Endodermal cell (in vitro differentiated cells): ENCODE measurements around the gene PLK5. TPM values are rescaled to one million over a fixed set of nuclear protein-coding genes. Genes with fewer than 3 reads are reported as not detected.

Source experiments
- DNase-seq: peaks from one replicate; pipeline ENCODE4 v3.0.0-alpha.2; 2017
- H3K27ac ChIP-seq: 2 replicates; pipeline ENCODE4 v1.5.1; 2013; ENCODE audit warnings: mild to moderate bottlenecking, low read depth, low read length, moderate library complexity
- H3K27me3 ChIP-seq: 2 replicates; pipeline ENCODE4 v1.6.1; 2013; ENCODE audit warnings: mild to moderate bottlenecking, low read length, moderate library complexity; ENCODE audit not compliant: insufficient read depth, control insufficient read depth, poor library complexity, severe bottlenecking
- H3K36me3 ChIP-seq: 2 replicates; pipeline ENCODE4 v1.7.0; 2013; ENCODE audit warnings: mild to moderate bottlenecking, low read length, moderate library complexity; ENCODE audit not compliant: control insufficient read depth, insufficient read depth
- H3K4me1 ChIP-seq: one replicate; pipeline ENCODE4 v1.7.0; 2013; ENCODE audit warnings: low read length; ENCODE audit not compliant: control insufficient read depth, insufficient read depth
- H3K4me3 ChIP-seq: 2 replicates; pipeline ENCODE4 v1.5.1; 2013; ENCODE audit warnings: mild to moderate bottlenecking, low read length, moderate library complexity
- H3K9ac ChIP-seq: 2 replicates; pipeline ENCODE4 v1.6.1; 2013; ENCODE audit warnings: mild to moderate bottlenecking, low read length, moderate library complexity; ENCODE audit not compliant: poor library complexity, severe bottlenecking; ENCODE audit errors: extremely low read depth
- H3K9me3 ChIP-seq: 2 replicates; pipeline ENCODE4 v1.6.1; 2013; ENCODE audit warnings: mild to moderate bottlenecking, low read length, moderate library complexity; ENCODE audit not compliant: control insufficient read depth
- H3K27ac Mint-ChIP-seq: 2 replicates; pipeline ENCODE4 v1.8.0; 2020; ENCODE audit warnings: mixed read lengths
- H3K27me3 Mint-ChIP-seq: 2 replicates; pipeline ENCODE4 v1.8.0; 2021; ENCODE audit warnings: mild to moderate bottlenecking, mixed read lengths; ENCODE audit not compliant: insufficient read depth
- H3K36me3 Mint-ChIP-seq: 2 replicates; pipeline ENCODE4 v1.8.0; 2020; ENCODE audit warnings: low read depth, mixed read lengths
- H3K4me1 Mint-ChIP-seq: 2 replicates; pipeline ENCODE4 v1.8.0; 2020; ENCODE audit warnings: mixed read lengths
- H3K4me3 Mint-ChIP-seq: 2 replicates; pipeline ENCODE4 v1.8.0; 2020; ENCODE audit warnings: mild to moderate bottlenecking, moderate library complexity, mixed read lengths
- H3K9me3 Mint-ChIP-seq: 2 replicates; pipeline ENCODE4 v1.8.0; 2020; ENCODE audit warnings: mild to moderate bottlenecking, mixed read lengths
- CTCF ChIP-seq: fragments of 200-600 bp; sonication (generic); conservative IDR thresholded peaks from 2 replicates; pipeline ENCODE4 v1.5.0; 2021; ENCODE audit warnings: antibody characterized with exemption, mild to moderate bottlenecking
- WGBS, 2 experiments: methylation state at CpG; one replicate each; pipeline versions ENCODE4 v1.1.5 to v1.1.7; 2013; ENCODE audit warnings: missing lambda C conversion rate in 2 of 2, mixed read lengths in 1 of 2; ENCODE audit not compliant: insufficient coverage in 1 of 2, insufficient read length in 1 of 2; 5-methylcytosine and 5-hydroxymethylcytosine counted together
- total RNA-seq, 2 donors: library from RNA; stranded (reverse); fragmentation: NEBNext Ultra II Directional in 1 of 2; extraction: Animal tissue kit (Norgen Biotek cat#: 25700) in 1 of 2; gene quantifications; 2 replicates in 1 of 2; 3 replicates in 1 of 2; pipeline ENCODE4 v1.2.1, GENCODE V29; 2021

The PLK5 gene
- total RNA-seq, 2 donors from 2014 or later = 0.48 TPM; not detected in 1

GRCh38 chr19:1524287-1524971, 552 bp downstream of the PLK5 start:
- no peak overlapping the region for H3K9ac ChIP-seq
- H3K27ac Mint-ChIP-seq = no peak overlapping the region
- no peaks in the 10 kb centered on the region for H3K36me3 Mint-ChIP-seq
- no peak for DNase-seq
- no peaks in the 10 kb centered on the region for H3K9me3 Mint-ChIP-seq
- no peak for TF ChIP-seq CTCF
- no peak overlapping the region for H3K27ac ChIP-seq
- no peaks in the 10 kb centered on the region for H3K36me3 ChIP-seq
- H3K4me1 Mint-ChIP-seq = peaks cover 3% of the 10 kb centered on the region
- H3K9me3 ChIP-seq = no peaks in the 10 kb centered on the region
- peaks cover 49% of the 10 kb centered on the region for H3K27me3 ChIP-seq
- H3K4me3 ChIP-seq = no peak overlapping the region
- peak overlapping the region; percentile 49 for H3K4me3 Mint-ChIP-seq
- no peaks in the 10 kb centered on the region for H3K4me1 ChIP-seq
- peaks cover 64% of the 10 kb centered on the region for H3K27me3 Mint-ChIP-seq
- 11 to 21% methylated on average over 11 to 49 of the region's 49 CpGs for WGBS, 2 experiments

DNA sequence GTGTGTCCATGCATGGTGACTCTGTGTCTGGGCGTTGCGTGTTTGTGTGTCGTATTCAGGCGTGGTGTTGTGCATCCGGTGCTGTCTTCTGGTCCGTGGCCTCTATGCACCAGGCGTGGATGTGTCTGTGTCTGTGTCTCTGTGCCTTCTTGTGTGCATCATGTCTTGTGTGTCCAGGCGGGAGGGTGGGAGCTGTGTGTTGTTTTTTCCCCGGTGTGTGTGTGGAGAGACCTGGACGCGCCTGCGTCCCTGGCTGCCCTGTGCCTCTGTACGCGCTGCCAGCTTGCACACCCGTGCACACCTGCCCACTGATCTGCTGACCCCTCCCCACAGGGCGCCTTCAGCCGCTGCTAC, 1.1 kb downstream of the PLK5 start:
- H3K9me3 ChIP-seq = no peaks in the 10 kb centered on the region
- TF ChIP-seq CTCF = no peak
- Mint-ChIP-seq H3K4me1 (peaks cover 3% of the 10 kb centered on the region), H3K4me3 (peak overlapping the region; percentile 49), H3K9me3 (no peaks in the 10 kb centered on the region), H3K27ac (no peak overlapping the region), H3K36me3 (no peaks in the 10 kb centered on the region), H3K27me3 (peaks cover 64% of the 10 kb centered on the region)
- peaks cover 49% of the 10 kb centered on the region for H3K27me3 ChIP-seq
- no peak overlapping the region for H3K9ac ChIP-seq
- H3K27ac ChIP-seq = no peak overlapping the region
- no peaks in the 10 kb centered on the region for H3K36me3 ChIP-seq
- no peaks in the 10 kb centered on the region for H3K4me1 ChIP-seq
- no peak for DNase-seq
- WGBS, 2 experiments = 79 to 85% methylated on average over 9 to 17 of the region's 17 CpGs
- no peak overlapping the region for H3K4me3 ChIP-seq

- peaks cover 49% of the 10 kb centered on the region for H3K27me3 ChIP-seq
- peak; percentile 39 for TF ChIP-seq CTCF
- peaks cover 3% of the 10 kb centered on the region for H3K4me1 Mint-ChIP-seq
- no peak for DNase-seq
- H3K27me3 Mint-ChIP-seq = peaks cover 65% of the 10 kb centered on the region
- H3K9me3 Mint-ChIP-seq = no peaks in the 10 kb centered on the region
- WGBS, 2 experiments = 74 to 75% methylated on average over 14 to 31 of the region's 31 CpGs
- H3K9me3 ChIP-seq = no peaks in the 10 kb centered on the region
- no peaks in the 10 kb centered on the region for H3K4me1 ChIP-seq
- H3K36me3 ChIP-seq = no peaks in the 10 kb centered on the region
- H3K36me3 Mint-ChIP-seq = no peaks in the 10 kb centered on the region
- H3K9ac ChIP-seq = no peak overlapping the region
- no peak overlapping the region for H3K27ac ChIP-seq
- H3K27ac Mint-ChIP-seq = no peak overlapping the region
- peak overlapping the region; percentile 49 for H3K4me3 Mint-ChIP-seq
- no peak overlapping the region for H3K4me3 ChIP-seq
Measured at GRCh38 chr19:1525343-1525742, 1.5 kb downstream of the PLK5 start.
